HG03558 (cell line): Measurements from ENCODE around the gene PCNX3.

Experiments used
- ATAC-seq: cut with Tn5 transposase; IDR thresholded peaks from one replicate; pipeline ENCODE4 v1.9.1; 2021; ENCODE audit warnings: moderate number of reproducible peaks; ENCODE audit not compliant: unreplicated experiment; ENCODE audit errors: extremely low read depth

The PCNX3 gene

DNA sequence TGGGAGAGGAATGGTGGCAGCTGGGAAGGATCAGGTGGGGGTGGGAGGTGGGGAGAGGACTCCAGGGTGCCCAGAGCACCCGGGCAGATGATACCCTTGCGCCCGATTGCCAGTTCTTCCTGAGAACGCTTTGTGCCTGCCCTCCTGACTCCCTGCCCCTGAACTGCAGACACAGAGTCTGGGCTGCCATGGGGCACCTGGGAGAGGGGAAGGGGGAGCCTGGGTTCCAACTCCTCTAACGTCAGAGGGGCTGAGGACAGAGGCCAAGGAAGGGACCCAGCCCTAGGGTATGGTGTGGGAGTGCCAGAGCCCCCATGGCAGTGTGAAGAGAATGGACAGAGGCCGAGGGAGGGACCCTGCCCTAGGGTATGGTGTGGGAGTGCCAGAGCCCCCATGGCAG is 19.1 kb upstream of the PCNX3 start:
- no peak for ATAC-seq

DNA sequence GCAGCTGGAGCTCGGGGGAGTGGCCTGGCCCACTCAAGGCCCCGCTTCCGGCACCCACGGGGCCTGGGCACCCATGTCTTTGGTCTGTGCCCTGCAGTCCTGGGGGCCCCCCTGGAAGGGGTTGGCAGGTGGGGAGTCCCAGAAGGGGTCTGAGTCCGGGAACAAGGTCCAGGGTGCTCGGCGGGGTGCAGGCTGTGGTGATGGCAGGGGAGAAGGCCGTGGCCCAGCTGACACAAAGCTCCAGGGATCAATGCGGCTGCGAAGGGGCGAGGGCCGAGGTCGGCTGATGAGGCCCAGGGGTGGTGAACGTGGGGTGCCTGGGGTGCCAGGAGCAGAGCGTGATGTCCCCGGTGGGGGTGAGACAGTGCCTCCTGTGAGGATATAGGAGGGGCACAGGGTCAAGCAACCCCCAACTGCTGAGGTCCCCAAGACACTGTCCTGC is 17.3 kb upstream of the PCNX3 start:
- ATAC-seq = no peak

DNA sequence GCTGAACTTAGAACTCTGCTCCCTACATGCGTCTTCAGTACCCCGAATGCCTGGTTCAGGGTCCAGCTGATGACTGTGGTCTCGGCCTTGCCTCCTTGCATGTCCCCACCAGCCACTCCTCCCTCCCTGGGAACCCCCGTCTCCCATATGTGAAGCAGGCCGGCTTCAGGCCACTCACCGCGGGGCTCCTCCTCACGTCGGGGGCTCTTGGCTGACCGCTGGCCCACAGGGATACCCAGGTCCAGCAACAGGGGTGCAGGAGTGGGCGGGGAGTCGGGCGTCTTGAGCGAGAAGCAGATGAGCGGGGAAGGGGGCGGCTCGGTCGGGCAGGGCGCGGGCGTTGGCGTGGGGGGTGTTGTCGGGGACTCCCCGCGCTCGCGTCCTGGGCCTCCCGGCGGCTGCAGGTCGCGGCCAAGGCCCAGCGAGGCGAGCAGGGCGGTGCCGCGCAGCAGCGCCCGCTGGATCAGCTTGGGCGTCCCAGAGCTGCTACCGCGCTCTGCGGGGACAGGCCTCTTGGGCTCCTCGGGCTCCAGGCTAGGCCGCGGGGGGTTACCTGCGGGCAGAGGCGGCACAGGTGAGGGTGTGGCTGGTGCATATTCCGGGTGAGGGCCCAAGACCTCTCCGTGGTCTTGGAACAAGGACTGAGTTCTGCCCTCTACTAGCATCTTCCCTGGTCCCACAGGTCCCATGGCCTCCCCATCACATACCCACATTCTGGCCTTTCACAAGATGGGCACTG is 16.2 kb upstream of the PCNX3 start:
- ATAC-seq = no peak

DNA sequence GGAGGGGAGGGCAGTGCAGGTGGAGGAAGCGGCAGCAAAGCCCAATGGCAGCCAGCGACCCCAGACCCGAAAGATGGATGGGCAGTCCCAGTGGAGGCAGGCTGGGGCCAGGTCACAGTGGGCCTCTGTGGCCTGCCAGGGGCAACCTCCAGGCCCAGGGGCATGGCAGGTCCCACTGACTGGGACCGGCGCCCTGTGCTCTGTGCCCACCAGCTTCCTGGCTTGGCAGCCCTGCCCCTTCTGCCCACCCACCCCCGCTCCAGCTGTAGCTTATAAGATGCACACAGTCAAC is 15.7 kb upstream of the PCNX3 start:
- ATAC-seq = no peak

DNA sequence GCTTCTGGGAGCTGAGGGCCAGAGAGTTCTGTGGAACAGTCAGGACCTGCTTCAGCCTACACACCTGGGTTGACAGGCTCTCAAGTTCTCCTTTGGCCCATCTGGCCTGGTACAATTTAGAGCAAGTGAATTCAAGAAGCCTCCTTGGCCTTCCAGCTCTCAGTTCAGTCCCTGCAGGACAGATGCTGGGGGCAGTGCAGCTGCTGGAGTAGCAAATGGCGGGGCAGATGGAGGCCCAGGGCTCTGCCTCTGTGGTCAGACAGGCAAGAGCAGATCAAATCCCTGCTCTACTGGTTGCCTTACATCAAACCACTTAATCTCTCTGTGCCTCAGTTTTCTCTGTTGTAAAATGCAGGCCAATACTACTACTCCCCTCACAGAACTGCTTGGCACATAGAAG is 11.3 kb upstream of the PCNX3 start:
- no peak for ATAC-seq

DNA sequence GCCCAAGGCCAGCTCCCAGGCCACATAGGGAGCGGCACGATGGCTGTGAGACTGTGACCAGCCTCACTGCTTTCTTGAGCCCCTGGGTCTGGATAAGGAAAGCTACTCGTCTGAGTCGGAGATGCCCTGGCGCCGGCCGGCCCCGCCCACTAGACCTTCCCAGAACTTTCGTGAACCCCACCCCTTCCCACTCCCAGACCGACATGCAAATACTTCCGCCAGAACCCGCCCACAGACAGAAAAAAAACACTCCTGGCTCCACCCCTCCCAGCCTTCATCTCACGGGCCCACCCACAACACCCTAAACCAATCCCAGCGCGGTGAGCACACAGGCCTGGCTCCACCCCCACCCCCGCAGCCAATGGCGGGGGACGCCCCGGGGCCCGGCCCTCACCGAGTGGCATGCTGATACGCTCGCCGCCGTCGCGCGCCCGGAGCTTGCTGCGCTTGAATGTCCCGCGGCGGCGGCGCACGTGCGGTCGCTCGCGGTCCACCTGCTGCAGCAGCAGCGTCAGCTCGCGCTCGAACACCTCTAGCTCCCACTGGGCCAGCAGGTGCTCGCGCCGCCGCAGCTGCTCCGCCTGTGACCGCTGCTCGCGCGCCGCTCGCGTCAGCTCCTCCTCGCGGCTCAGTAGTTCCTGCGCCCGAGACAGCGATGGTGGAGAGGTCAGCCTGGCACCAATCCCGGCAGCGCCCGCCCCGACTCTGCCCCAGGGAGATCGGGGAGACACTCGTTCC is 8.5 kb upstream of the PCNX3 start:
- no peak for ATAC-seq

DNA sequence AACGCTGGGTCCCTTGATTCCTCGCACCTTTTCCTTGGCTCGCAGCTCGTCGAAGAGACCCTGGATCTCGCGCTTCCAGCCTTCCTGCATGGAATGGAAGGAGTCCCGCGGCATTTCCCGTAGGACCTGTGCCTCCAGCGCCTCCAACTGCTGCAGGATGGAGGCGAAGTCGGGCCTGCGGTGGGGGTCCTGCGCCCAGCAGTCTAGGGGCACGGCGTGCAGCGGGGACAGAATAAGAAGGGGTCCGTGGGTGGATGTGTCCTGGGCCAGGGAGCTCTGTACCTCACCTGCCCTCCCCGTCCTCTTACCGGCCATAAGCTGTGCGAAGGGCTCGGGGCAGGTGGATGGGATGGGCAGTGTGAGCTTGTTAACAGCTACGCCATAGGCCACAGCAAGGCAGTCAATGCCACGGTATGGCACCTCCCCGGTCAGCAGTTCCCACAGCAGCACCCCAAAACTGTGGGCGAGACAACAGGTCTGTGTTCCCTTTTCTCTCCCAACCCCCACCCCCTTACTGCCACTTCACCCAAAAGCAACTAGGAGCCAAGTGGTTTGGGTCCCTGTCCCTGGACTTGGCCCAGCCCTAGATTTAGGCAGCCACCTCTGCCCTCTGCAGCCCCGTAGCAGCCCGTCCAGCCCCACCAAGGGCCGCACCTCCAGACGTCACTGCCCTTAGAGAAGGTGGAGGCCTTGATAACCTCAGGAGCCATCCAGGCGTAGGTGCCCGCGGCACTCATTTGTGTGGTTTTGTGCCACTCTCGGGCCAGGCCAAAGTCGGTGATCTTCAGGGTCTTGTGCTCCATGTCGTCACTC is 7.8 kb upstream of the PCNX3 start:
- ATAC-seq = no peak

DNA sequence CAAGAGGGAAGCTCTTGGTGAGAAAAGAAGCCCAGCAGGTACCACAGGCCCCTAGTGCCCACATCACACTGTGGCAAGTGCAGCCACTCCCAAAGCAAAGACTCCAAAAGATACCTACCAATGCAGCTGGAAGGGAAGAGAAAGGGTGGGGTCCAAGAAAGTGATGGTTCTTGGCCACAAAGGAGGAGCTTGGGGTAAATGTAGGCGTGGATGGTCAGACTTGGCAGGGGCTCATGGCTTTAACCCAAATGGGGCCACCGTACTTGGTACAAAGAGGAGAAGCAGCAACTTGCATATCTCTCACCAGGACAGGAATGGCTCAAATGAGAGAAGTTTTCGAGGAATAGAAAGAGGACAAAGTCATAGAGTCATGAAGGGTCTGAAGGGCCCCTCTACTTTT is 6.3 kb upstream of the PCNX3 start:
- ATAC-seq = no peak

DNA sequence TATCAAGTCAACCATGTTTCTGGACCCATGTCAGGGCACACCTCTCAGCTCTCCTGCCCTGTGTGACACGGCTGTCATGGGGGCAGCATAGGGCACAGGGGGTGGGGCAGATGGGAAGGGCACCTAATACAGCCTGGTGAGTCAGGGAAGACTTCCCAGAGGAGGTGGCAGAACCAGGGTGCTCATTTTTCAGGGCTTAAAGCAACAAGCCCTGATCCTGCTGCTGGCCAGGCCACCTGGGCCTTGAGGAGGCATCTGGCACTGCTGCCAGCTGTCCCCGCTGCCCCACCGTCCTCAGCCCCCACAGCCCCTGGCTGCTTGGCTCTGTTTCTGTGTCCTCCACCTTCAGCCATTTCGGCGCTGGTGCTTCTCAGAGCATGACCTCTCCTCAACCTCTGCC is 5.9 kb upstream of the PCNX3 start:
- ATAC-seq = no peak

DNA sequence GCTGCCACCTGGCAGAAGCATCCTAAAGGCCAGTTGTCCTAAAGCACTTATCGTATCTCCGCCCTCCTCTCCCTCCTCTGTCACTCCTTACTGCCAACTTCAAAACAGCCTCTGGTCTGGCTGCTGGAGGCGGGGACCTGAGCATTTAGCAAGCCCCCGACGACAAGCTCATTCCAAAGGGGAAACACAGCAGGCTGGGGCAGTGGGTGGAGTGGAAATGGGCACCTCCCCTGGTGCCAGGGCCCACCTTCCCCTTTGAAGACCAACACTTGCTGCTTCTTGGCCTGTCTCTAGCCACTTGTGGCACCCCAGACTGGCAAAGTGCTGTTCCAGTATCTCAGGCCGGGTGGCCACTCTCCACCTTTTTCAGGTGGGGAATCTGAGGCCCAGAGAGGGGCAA is 5.2 kb upstream of the PCNX3 start:
- ATAC-seq = no peak

DNA sequence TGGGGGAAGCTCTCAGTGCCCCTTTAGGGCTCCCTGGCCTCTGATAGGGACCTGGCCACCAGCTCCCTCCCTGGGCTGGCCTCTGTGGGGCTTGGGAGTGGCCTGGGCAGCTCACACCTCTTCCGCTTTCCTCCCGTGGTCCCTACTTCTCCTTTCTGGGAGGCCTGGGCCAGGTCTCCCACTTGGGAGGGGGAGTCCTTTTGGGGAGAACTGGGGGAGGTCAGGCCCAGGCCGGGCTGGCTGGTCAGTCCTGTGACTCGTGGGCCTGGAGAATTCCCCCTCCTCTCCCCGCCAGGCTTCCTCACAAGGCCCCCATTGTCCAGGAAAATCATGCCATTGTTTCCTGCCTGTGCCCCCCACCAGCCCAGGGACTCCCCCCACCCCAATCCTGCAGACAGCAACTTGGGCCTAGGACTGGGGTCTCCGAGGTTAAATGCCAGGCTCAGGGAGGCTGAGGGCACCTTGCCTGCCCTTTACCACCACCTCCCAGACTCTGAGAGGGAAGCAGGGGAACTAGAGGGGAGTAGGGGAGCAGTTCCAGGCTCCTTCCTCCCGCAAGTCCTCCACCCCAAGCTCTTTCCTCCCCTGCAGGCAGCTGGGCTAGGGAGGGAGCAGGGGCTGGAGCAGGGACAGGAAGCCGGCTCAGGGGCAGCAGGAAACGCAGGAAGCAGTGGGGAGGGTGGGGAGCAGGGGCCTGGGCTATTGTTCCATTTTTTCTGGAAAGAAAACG is 4.4 kb upstream of the PCNX3 start:
- ATAC-seq = no peak

DNA sequence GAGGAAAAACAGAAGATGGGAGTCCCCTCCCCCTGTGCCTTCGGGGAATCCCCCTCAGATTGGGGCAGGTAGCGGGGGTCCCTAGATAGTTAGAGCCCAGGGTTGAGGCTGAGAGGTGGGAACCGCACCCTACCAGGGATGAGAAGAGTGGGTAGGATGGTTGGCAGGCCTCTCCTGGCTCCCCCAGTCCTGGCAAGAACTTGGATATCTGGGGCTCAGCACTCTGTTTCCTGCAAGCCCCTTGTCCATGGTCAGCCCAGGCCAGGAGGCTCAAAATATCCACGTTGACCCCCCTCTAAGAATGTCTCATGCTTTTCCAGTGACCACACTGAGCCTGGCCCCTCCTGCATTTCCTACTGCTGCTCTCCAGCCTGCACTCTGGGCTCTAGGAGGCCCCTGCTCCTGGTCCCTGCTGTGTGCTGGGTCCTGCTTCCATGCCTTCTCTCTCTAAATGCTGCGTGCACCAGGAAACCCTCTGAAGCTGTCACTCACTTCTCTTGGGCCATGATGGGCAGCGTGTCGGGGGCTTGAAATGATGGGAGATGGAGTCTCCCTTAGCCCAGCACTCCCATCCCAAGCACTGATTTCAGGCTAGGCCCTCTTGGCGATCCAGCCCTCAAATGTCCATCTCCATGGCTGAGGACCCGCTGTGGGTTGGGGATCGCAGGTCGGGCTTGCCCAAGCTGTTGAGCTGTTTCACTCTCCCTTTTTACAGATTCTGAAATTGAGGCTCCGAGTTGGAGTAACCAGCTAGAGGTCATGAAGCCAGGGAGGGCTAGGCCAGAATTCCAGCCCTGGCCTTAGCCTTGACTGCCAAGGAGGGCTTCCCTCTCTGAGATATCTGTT is 3.6 kb upstream of the PCNX3 start:
- no peak for ATAC-seq

DNA sequence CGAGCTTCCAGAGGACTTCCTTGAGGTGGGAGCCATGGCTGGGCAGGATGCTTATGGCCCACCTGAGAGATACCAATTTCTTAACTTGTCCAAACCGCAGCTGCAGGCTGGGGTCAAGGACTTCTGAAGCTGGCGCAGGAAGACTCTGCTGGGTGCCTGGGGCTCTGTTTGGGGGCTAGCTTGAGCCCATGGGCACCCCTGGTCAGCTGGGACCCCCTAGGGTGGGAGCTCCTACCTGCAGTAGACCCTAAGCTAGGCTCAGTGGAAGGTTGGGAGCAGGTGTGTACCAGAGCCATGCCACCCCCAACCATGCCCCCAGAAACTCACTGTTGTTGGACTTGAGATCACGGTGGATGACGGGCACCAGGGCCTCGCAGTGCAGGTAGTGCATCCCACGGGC is 2.9 kb upstream of the PCNX3 start:
- ATAC-seq = no peak

DNA sequence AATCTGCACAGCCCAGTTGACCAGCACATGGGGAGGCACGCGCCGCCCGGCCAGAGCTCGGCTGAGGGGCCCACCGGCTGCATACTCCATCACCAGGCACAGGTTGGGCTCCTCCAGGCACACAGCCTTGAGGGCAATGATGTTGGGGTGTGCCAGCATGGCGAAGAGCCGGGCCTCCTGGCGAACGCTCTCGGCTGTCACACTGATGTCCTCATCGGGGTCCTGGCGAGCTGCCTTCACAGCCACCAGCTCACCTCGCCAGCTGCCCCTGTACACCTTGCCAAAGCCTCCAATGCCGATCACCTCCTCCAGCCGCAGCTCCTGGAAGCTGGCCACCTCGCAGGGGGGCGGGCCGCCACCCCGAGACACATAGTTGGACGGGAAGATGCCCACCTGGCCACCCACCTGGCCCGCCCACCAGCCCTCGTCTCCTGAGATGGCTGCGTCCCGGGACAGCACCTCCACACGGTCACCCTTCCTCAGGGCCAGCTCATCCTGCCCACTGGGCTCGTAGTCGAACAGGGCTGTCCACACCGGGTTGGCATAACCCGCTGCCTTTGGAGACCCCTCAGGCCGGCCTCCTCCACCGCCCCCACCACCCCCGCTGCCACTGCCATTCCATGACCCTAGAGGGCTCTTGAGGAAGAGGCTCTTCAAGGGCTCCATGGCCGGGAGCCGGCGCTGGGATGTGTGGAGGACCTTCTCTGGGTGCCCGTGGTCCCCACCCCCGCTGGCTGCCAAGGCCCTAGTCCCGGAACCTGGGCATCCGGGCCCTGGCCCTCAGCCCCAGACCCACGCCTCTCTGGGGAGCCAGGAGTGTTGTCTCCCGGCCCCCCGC is 2.3 kb upstream of the PCNX3 start:
- ATAC-seq = no peak

DNA sequence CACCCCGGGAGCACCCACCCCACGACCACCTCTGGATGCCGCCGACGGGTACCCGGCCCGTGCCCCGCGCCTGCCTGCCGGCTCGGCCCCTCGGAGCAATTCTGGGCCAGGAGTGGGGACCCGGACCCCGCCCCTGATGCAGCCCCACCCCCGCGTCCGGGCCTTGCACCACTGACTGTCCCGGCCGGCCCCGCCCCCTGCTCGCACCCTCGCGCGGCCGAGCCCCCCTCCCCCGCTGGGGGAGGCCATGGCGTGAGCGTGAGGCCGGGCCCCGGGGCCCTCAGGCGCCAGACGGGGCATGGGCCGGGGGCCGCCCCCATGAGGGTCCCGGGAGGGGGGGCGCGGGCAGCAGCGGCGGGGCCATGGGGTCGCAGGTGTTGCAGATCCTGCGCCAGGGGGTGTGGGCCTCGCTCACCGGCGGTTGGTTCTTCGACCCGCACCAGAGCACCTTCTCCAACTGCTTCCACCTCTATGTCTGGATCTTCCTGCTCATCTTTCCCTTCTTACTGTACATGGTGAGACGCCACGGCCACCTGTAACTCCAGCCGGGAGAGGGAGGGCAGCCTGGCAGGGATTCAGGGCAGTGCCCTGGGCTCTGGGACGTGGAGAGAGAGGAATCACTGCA is 486 bp downstream of the PCNX3 start:
- ATAC-seq = no peak

DNA sequence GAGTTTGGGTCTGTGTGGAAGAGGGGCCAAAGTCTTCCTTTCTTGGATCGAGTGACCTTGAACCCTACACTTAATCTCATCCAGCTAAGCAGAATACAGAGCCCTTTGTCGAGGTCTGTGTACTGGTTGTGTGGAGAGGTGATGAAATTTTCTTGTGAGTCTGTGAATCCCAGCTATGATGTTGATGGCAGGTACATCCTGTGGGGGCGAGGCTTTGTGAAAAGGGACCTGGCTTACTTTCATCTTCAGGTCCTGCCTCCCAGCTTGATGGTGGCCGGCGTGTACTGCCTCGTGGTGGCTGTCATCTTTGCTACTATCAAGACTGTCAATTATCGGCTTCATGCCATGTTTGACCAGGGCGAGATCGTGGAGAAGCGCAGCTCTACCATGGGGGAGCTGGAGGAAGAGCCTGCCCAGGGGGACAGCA is 1.0 kb downstream of the PCNX3 start:
- no peak for ATAC-seq

DNA sequence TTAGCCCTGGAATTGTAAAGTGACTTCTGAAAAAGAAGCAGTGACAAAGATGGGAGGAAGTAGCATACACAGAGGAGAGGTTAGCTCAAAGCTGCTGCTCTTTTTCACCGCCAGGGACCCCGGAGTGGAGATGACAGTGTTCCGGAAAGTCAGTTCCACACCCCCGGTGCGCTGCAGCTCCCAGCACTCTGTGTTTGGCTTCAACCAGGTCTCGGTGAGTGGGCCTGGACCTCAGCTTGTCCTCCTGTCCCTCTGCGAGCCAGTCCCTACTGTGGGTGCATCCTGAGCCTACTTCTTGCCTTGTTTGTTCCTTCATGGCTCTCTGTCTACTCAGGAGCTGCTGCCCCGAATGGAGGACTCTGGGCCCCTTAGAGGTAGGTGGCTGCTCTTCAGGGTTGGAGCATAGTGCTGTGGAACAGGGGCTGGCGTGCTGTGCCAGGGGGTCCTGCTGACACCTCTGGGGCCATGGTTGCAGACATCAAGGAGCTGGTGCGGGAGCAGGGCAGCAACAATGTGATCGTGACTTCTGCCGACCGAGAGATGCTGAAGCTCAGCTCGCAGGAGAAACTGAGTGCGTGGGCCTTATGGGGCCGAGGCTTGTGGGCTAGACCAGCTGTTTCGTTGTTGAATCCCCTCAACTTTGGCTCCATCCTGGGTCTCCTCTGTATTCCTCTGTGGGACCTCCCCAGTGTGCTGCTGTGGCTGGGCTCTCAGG is 1.7 kb downstream of the PCNX3 start:
- no peak for ATAC-seq
